Stimulated activated naive CD4-positive, alpha-beta T cell (primary cell): ENCODE measurements around the gene EFCAB13.
A peak's percentile ranks its signal among the peaks of the same experiment; 100 is the strongest.

ENCODE experiments used
- DNase-seq, 6 experiments: peaks; one replicate each; lab custom pipeline; 2025; lab: John Stamatoyannopoulos, UW

The EFCAB13 gene

GRCh38 chr17:47323382-47324223, at the start of gene EFCAB13:
Gene EFCAB13 (plus strand): TSS chr17:47323955. CDS start chr17:47328354, 4,399 bp downstream.
- peak; percentile 49 to 75 (median 68) for DNase-seq

DNA sequence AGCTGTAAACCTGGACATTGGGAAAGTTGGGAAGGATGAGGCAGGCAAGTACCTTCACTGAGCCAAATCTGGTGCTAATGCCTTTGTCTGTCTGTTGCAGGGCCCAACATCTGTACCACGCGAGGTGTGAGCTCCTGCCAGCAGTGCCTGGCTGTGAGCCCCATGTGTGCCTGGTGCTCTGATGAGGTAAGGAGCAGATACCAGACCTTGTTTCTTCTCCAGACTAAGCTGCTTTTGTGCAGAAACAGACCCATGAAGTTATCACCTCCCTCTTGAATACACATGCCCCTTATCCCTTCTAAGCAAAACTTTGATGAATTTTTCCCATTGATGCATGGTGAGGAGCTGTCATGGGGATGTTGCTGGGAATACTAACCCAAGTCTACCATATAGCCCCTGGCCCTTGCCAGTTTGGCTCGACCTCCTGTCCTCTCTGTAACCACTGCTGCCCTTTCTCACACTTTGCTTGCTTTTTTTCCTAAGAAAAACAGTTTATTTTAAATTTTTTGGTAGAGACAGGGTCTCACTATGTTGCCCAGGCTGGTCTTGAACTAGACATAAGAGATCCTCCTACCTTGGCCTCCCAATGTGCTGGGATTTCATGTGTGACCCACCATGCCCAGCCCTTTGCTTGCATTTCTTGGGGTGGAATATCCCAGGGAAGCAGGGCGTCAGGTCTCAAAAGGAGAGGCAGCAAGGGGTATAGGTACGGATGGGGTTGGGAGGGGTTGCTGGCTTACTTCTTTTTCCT, 49.3 kb upstream of the EFCAB13 start:
- DNase-seq = no peak

DNA sequence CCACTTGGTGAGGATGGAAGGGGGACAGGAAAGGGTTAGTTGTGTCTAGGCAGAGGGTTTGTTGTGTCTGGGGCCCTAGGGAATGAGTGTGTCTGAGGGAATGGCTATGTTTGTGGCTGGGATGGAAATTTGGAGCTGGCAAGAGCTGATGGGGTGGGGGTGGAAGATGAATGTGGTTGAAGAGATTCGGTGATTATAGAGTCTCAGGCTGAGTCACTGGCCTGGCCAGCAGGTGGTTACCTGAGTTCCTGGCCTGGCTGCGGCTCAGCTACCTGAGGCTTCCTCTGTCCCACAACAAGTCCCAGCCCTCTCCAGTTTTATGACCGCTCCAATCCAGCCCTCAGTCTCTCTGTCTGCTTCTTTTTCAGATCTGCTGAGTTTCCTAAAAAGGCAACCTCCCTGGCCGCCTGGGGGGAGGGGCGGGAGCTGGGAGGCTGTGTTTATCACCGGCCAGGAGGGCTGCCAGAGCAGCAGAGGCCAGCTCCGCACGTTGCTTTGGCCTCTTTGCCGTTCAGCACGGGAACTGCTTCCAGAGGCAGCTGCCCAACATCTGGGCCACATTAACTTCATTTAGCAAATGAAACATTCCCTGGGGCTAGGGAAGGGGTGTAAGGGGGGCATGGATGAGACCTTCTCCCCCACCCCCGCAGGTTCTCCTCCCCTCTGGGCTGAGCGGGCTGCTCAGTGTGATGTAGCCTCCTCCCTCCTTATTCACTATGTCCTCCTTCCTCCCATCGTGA, 48.3 kb upstream of the EFCAB13 start:
- no peak for DNase-seq

- no peak for DNase-seq
Observed at GRCh38 chr17:47276444-47276843, 47.3 kb upstream of the EFCAB13 start.

DNA sequence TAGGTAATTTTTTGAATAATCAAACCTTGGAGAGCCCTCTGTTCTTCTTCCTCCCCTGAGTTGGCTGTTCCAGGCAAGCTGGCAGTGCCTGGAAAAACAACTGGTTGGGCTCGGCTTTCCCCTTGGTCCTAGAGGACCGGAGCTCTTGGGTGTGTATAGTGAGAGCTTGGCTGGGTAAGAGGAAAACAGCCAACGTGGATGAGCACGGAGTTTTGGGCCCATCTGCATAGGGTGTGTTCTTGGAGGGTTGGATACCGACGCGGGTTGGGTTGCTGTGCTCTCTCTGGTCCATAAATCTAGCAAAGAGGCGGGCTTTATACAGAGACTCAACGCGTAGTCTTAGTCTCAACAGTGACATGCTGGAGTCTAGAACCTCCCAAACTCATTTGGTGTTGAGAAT, 46.9 kb upstream of the EFCAB13 start:
- no peak for DNase-seq

- DNase-seq = no peak
Observed at GRCh38 chr17:47277921-47278320, 45.8 kb upstream of the EFCAB13 start.

DNA sequence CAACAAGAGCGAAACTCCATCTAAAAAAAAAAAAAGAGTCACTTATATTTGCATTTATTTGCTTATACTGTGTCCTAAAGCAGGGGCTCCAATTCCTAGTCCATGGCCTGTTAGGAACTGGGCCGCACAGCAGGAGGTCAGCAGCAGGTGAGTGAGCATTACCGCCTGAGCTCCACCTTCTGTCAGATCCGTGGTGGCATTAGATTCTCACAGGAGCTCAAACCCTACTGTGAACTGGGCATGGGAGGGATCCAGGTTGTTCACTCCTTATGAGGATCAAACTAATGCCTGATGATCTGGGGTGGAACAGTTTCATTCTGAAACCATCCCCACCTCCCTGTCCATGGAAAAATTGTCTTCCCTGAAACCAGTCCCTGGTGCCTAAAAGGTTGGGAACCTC, 45.2 kb upstream of the EFCAB13 start:
- DNase-seq = no peak

DNA sequence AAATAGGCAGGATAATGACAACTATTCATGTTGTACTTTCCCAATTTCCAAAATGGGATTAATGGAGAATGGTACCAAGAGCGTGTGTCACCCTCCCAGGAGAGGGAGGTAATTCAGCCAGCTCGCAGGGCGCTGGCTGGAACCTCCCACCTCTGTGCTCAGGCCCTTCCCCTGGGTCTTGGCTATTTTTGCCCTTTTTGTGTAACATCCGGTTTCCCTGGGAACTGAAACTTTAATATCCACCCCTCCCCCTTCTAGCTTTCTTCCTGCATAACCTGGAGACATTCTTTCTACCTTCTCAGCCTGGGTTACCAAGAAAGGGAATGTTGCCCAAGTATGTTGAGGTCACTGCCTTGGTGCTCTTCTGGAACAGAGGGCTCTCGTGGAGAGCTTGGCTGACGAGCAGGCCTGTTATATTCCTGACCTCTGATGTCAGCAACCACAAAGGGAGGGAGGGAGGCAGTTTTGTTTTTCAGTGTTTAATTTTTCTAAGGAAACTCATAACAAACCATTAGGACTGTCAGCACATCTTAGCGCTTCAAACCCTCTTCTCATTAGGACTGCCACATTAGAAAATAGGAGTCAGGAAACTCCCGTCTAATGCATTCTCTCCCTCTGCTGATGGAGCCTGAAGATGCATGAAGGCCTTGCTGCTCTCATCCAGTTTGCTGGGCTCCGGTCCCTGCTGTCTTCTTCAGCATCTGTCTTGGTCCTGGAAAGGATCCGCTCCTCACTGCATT, 44.5 kb upstream of the EFCAB13 start:
- DNase-seq = no peak

DNA sequence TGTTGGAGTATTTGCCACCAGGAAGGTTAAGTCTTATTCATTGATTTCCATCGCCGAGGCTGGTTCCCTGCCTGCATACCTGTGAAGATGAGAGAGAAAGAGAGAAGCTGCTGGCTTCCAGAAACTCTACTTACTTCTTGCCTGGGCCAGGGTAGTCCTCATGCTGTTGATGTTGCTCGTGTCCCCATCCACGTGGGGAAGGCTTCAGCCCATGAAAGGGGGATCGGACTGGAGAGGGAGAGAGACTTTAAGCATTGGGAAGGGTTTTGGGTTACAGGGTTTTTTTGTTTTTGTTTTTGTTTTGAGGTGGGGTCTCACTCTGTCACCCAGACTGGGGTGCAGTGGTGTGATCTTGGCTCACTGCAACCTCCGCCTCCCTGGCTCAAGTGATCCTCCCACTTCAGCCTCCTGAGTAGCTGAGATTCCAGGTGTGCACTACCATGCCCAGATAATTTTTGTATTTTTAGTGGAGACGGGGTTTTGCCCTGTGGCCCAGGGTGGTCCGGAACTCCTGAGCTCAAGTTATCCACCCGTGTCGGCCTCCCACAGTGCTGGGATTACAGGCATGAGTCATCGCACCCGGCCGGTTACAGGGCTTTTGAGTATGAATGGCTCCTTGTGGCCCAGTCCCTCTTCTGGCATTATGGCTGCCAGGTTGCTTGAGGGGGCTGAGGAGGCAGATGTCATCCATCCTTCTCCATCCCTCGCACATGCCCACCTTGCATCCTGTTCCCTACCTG, 43.5 kb upstream of the EFCAB13 start:
- DNase-seq = no peak

DNA sequence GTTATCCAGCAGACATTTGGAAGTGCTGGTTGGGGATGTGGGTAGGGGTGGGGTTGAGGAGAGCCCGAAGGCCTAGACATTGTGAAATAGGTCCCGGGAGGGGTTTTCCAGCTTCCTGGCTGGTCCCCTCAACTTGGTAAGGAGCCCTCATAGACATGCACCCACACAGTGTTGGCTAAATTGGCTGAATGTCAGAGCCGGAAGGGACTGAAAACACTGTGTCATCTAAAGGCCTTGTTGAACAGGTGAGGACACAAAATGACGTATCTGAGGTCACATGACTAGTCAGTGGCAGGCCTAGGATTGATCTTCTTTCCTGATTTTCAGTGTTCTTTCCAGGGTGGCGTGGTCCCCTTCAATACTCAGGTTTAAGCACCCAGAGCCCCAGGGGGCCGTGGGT, 42.5 kb upstream of the EFCAB13 start:
- no peak for DNase-seq

GRCh38 chr17:47285003-47285402, 38.8 kb upstream of the EFCAB13 start:
- DNase-seq = no peak

DNA sequence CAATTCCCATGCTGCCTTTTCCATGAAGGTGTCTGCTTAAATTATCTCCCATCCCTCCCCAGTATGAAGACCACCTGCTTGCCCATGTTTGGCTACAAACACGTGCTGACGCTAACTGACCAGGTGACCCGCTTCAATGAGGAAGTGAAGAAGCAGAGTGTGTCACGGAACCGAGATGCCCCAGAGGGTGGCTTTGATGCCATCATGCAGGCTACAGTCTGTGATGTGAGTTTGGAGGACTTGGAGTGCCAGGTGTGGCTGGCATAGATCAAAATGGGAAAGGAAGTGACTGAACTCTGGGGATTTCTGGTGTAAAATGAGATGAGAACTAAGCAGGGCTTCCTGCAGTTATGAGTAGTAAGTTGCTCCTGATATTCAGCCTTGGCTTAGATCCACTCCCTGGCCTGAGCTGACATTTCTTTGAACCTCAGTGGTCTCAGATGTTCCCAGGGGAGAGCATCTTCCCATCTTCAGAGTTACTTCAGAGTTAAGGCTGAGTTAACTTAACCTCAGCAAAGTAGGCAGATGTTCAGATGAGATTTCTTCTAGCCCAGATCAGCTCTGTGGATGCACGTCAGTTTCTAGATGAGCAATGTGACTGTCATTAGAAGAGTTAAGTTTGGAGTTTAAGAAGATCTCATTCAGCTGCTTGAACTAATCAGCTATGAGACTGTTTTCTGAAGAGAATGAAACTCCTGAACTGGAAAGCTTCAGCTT, 37.4 kb upstream of the EFCAB13 start:
- no peak for DNase-seq

GRCh38 chr17:47287068-47287467, 36.7 kb upstream of the EFCAB13 start:
- DNase-seq = no peak

DNA sequence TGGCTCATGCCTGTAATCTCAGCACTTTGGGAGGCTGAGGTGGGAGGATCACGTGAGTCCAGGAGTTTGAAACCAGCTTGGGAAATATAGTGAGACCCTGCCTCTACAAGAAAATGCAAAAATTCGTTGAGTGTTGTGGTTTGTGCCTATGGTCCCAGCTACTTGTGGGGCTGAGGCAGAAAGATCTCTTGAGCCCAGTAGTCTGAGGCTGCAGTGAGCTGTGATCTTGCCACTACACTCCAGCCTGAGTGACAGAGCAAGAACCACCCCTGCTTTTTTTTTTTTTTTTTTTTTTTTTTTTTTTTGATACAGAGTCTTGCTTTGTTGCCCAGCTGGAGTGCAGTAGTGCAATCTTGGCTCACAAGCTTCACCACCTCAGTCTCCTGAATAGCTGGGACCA, 36.1 kb upstream of the EFCAB13 start:
- DNase-seq = no peak

DNA sequence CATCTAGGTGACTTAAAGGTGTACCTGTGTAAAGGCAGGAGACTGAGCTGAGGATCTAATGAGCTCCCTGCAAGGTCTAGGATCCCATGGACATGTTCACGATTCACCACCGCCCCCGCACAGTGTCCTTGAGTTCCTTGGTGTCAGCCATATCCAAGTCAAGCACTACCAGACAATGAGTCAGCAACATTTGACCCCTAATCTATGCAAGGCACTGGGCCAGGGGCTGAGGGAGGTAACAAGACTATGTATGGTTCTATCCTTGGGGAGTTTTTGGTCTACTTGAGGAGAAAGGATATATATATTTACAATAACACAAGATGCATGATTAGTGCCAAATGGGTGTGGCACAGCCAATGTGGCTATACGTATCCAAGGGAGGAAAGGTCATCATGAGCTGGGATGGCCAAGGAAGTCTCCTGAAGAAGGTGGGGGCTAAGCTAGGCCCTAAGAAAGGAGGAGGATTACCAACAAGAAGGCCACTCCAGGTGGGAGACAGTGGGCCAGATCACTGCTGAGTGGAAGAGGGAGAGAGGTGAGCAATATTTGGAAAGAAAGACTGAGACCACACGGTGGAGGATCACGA, 35.1 kb upstream of the EFCAB13 start:
- DNase-seq = no peak

DNA sequence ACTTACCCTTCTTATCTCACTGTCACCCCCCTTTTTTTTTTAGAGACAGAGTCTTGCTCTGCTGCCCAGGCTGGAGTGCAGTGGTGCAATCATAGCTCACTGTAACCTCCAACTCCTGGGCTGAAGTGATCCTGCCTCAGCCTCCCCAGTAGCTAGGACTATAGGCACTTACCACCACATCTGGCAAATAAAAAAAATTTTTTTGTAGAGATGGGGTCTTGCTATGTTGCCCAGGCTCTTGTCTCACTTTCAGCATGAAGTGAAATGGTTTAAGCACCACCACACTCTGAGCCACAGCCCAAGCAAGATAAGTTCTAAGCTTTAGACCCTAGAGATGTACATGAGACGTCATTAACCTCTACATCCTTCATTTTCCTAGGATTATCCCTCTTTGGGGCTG, 34.5 kb upstream of the EFCAB13 start:
- DNase-seq = no peak

- no peak for DNase-seq
Observed at GRCh38 chr17:47290870-47291241, 32.9 kb upstream of the EFCAB13 start.

DNA sequence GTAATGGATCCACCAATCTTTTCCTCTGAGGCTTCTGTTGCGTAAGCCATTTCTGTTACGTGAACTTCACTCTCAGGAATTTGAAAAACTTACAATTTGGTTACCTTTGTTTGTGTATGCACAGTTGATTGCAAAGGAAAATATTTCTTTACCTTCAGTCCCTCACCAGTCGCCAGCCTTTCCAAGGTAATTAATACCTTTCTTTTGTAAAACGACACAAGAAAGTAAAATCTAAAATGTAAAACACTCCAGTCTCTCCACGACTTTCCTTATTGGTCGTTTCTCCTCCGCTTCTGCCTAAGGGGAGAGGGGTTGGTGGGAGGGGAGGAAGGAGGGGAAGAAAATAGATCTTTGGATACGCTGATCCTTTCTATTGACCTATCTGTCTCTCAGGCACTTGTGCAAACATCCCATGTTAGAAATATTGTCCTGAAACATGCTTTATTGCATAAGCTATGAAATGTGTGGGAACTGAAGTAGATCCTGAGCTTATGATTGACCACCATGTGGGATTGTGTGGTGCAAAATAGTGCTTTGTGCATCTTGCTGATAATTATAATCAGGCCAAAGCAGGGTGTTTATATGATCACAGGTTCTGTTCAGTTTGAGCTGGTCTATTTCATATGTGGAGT, 32.4 kb upstream of the EFCAB13 start:
- no peak for DNase-seq

GRCh38 chr17:47292206-47292605, 31.5 kb upstream of the EFCAB13 start:
- DNase-seq = no peak
